ENCODE measurements around the gene TMEM178B. TPM values are rescaled to one million over a fixed set of nuclear protein-coding genes. Genes with fewer than 3 reads are reported as not detected.
"Not testable (repeated sequence)": the region's sequence is repeated elsewhere in the genome, so short reads cannot be mapped to it uniquely, and the experiment has no call there.

The TMEM178B gene
- polyA plus RNA-seq, 1 donor (not counting 4 experiments of a cell fraction or from before 2014, with no cell fraction given): not detected

- Histone ChIP-seq H3K4me2 (ENCODE audit: control insufficient read depth, extremely low read depth, insufficient read depth, low read depth, low read length) (no peak overlapping the region), H3K9me1 (ENCODE audit: control insufficient read depth, extremely low read depth, insufficient read depth, low read length) (no peaks in the 10 kb centered on the region), H3K27me3 (ENCODE audit: control insufficient read depth, extremely low read depth, insufficient read depth, low read length) (no peaks in the 10 kb centered on the region), H4K20me1 (ENCODE audit: control insufficient read depth, extremely low read depth, insufficient read depth, low read length) (no peaks in the 10 kb centered on the region), H3K9ac (ENCODE audit: control insufficient read depth, extremely low read depth, insufficient read depth, low read length) (no peak overlapping the region), H3K27ac (ENCODE audit: control insufficient read depth, insufficient read depth, low read length) (no peak overlapping the region), H2AFZ (ENCODE audit: control insufficient read depth, low read length) (no peak overlapping the region), H3K79me2 (ENCODE audit: control insufficient read depth, insufficient read depth, low read length) (no peaks in the 10 kb centered on the region), H3K4me3 (ENCODE audit: control insufficient read depth in 2 of 3, extremely low read depth in 1 of 3, insufficient read depth in 2 of 3, low read depth in 1 of 3, low read length in 3 of 3) (no peak overlapping the region), H3K36me3 (ENCODE audit: control insufficient read depth in 2 of 2, extremely low read depth in 1 of 2, insufficient read depth in 2 of 2, low read length in 2 of 2) (no peaks in the 10 kb centered on the region), H3K9me3 (ENCODE audit: control insufficient read depth, low read depth, low read length) (no peaks in the 10 kb centered on the region), H3K4me1 (ENCODE audit: control insufficient read depth, extremely low read depth, insufficient read depth, low read length) (no peaks in the 10 kb centered on the region)
- no peak for FAIRE-seq
- TF ChIP-seq EZH2 (IDR thresholded peaks at IDR 0.05; ENCODE audit: low read length): no peak
- TF ChIP-seq CTCF (optimal IDR thresholded peaks at IDR 0.05 in 1 of 3, IDR thresholded peaks at IDR 0.05 in 1 of 3, conservative IDR thresholded peaks at IDR 0.05 in 1 of 3; ENCODE audit: extremely low read depth in 1 of 3, insufficient read depth in 2 of 3, low read length in 3 of 3): no peak
- dilution Hi-C loops (cut with MboI; ENCODE audit: extremely low pct_ligation_motif_present, low sequenced_read_pairs): no loop called here
- DNase-seq (ENCODE audit: low read depth, low spot score): no peak
Observed at GRCh38 chr7:141328290-141328689, 254.4 kb downstream of the TMEM178B start.

GRCh38 chr7:141330285-141330684 lies 256.4 kb downstream of the TMEM178B start:
- H3K79me2 ChIP-seq (ENCODE audit: control insufficient read depth, insufficient read depth, low read length); H2AFZ ChIP-seq (ENCODE audit: control insufficient read depth, low read length); H3K4me3 ChIP-seq (ENCODE audit: control insufficient read depth in 2 of 3, extremely low read depth in 1 of 3, insufficient read depth in 2 of 3, low read depth in 1 of 3, low read length in 3 of 3); H3K4me2 ChIP-seq (ENCODE audit: control insufficient read depth, extremely low read depth, insufficient read depth, low read depth, low read length); H3K9ac ChIP-seq (ENCODE audit: control insufficient read depth, extremely low read depth, insufficient read depth, low read length); DNase-seq (ENCODE audit: low read depth, low spot score); H3K9me3 ChIP-seq (ENCODE audit: control insufficient read depth, low read depth, low read length); FAIRE-seq; H3K36me3 ChIP-seq (ENCODE audit: control insufficient read depth in 2 of 2, extremely low read depth in 1 of 2, insufficient read depth in 2 of 2, low read length in 2 of 2); H3K9me1 ChIP-seq (ENCODE audit: control insufficient read depth, extremely low read depth, insufficient read depth, low read length); H3K27ac ChIP-seq (ENCODE audit: control insufficient read depth, insufficient read depth, low read length); H4K20me1 ChIP-seq (ENCODE audit: control insufficient read depth, extremely low read depth, insufficient read depth, low read length); H3K4me1 ChIP-seq (ENCODE audit: control insufficient read depth, extremely low read depth, insufficient read depth, low read length); dilution Hi-C loops (cut with MboI; ENCODE audit: extremely low pct_ligation_motif_present, low sequenced_read_pairs); H3K27me3 ChIP-seq (ENCODE audit: control insufficient read depth, extremely low read depth, insufficient read depth, low read length): not testable (repeated sequence)

- H3K4me2 ChIP-seq (ENCODE audit: control insufficient read depth, extremely low read depth, insufficient read depth, low read depth, low read length): no peak overlapping the region
- TF ChIP-seq EZH2 (IDR thresholded peaks at IDR 0.05; ENCODE audit: low read length): no peak
- no peak for TF ChIP-seq CTCF (optimal IDR thresholded peaks at IDR 0.05 in 1 of 3, IDR thresholded peaks at IDR 0.05 in 1 of 3, conservative IDR thresholded peaks at IDR 0.05 in 1 of 3; ENCODE audit: extremely low read depth in 1 of 3, insufficient read depth in 2 of 3, low read length in 3 of 3)
- no peaks in the 10 kb centered on the region for H3K9me3 ChIP-seq (ENCODE audit: control insufficient read depth, low read depth, low read length)
- no peaks in the 10 kb centered on the region for H3K27me3 ChIP-seq (ENCODE audit: control insufficient read depth, extremely low read depth, insufficient read depth, low read length)
- no peaks in the 10 kb centered on the region for H3K9me1 ChIP-seq (ENCODE audit: control insufficient read depth, extremely low read depth, insufficient read depth, low read length)
- FAIRE-seq: no peak
- no peak overlapping the region for H3K4me3 ChIP-seq (ENCODE audit: control insufficient read depth in 2 of 3, extremely low read depth in 1 of 3, insufficient read depth in 2 of 3, low read depth in 1 of 3, low read length in 3 of 3)
- DNase-seq (ENCODE audit: low read depth, low spot score): no peak
- H3K4me1 ChIP-seq (ENCODE audit: control insufficient read depth, extremely low read depth, insufficient read depth, low read length): no peaks in the 10 kb centered on the region
- dilution Hi-C loops (cut with MboI; ENCODE audit: extremely low pct_ligation_motif_present, low sequenced_read_pairs): no loop called here
- H3K36me3 ChIP-seq (ENCODE audit: control insufficient read depth in 2 of 2, extremely low read depth in 1 of 2, insufficient read depth in 2 of 2, low read length in 2 of 2): no peaks in the 10 kb centered on the region
- no peak overlapping the region for H3K27ac ChIP-seq (ENCODE audit: control insufficient read depth, insufficient read depth, low read length)
- no peaks in the 10 kb centered on the region for H3K79me2 ChIP-seq (ENCODE audit: control insufficient read depth, insufficient read depth, low read length)
- no peaks in the 10 kb centered on the region for H4K20me1 ChIP-seq (ENCODE audit: control insufficient read depth, extremely low read depth, insufficient read depth, low read length)
- no peak overlapping the region for H2AFZ ChIP-seq (ENCODE audit: control insufficient read depth, low read length)
- H3K9ac ChIP-seq (ENCODE audit: control insufficient read depth, extremely low read depth, insufficient read depth, low read length): no peak overlapping the region
Observed at GRCh38 chr7:141333459-141333858, 259.6 kb downstream of the TMEM178B start.
